HUDEP-2 (cell line): Measurements from ENCODE around the gene PSME1.
A peak's percentile ranks its signal among the peaks of the same experiment; 100 is the strongest.

ENCODE experiments used
- DNase-seq, 76 experiments: peaks; one replicate each; lab custom pipeline; 2025; ENCODE audit not compliant: unreplicated experiment in 76 of 76; lab: John Stamatoyannopoulos, UW

PSME1 gene

DNA sequence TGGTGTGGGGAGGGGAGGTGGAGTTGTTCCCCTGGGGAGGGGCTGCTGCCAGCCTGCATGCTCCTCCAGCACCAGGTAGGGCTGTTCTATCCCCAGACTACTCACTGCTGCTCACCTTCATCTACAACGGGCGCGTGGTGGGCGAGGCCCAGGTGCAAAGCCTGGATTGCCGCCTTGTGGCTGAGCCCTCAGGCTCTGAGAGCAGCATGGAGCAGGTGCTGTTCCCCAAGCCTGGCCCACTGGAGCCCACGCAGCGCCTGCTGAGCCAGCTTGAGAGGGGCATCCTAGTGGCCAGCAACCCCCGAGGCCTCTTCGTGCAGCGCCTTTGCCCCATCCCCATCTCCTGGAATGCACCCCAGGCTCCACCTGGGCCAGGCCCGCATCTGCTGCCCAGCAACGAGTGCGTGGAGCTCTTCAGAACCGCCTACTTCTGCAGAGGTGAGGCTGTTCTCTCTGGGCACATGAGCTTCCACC is 28.6 kb downstream of the PSME1 start:
- DNase-seq: no peak

DNA sequence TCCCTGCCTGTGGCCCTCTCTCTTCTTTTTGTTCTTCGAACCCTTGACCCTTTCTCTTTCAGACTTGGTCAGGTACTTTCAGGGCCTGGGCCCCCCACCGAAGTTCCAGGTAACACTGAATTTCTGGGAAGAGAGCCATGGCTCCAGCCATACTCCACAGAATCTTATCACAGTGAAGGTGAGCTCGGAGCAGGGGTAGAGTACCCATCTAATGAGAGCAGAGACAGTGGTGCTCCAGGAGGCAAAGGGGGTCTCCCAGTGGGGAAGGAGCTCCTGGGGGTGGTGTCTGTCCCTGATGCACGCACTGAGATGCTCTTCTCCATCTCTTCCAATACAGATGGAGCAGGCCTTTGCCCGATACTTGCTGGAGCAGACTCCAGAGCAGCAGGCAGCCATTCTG is 29.8 kb downstream of the PSME1 start:
- DNase-seq: no peak

DNA sequence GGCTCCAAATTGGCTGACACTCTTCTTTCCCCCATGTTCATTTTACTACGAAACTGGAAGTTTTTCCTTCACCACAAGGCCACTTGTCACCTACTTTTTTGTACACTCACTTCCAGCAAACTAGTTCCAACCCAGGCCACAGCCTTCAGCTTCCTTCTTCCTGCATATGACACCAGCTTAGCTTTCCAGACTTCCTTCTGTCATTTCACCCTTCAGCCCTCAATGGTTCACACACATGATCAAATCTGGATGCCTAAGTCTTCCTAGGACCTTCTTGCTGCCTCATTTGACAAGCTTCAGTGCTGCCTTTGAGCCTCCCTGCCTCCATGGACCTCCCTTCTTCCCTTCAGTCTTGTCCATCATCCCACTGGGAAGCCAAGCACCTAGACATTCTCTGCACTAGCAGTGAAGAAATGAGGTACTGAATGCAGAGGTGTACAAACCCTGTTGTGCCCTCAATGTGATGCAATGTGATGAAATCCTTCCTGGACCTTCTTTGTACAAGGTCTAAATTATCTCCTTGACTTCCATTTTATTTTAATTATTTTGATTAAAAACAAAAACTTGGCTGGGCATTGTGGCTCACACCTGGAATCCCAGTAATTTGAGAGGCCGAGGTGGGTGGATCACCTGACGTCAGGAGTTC is 31.6 kb downstream of the PSME1 start:
- DNase-seq: no peak

DNA sequence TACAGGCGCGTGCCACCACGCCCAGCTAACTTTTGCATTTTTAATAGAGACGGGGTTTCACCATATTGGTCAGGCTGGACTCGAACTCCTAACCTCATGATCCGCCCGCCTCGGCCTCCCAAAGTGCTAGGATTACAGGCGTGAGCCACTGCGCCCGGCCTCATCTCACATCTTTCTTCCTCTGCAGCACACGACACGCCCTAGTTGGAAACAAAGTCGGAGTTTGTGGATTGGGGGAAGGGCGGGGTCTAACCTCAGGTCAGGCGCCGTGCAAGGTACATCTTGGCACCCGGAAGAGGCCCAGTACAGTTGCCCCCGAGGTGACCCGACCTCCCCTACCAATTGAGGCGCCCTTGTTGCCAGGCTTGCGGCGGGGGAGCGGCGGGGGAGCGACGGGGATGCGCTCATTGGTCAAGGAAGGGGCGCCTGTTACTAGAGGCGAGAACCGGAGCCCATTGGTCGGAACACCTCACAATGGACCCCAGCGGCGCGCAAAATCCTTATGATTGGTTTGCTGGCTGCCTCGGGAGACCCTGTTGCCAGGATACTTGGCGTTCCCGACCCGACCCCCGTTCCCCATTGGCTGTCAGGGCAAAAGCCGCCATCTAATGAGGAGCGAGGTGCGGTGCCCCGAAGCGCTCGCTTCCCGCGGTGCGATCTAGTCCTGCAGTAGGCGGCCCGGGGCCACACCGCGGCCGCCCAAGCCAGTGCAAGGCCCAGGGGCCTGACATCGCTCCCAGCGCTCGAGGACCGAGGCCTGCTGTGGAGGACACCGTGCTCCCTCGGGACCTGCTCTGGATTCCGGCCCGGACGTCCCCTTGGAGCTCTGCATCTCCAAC is 35.6 kb downstream of the PSME1 start, which contains the start of gene REC8:
Gene REC8, plus strand, starts transcription at position 659 of the 839 bp plus-strand sequence. CDS start 473 bp downstream, outside the sequence.
- DNase-seq: peak in 59 of 76 experiments; percentile 15 to 96 (median 68)

DNA sequence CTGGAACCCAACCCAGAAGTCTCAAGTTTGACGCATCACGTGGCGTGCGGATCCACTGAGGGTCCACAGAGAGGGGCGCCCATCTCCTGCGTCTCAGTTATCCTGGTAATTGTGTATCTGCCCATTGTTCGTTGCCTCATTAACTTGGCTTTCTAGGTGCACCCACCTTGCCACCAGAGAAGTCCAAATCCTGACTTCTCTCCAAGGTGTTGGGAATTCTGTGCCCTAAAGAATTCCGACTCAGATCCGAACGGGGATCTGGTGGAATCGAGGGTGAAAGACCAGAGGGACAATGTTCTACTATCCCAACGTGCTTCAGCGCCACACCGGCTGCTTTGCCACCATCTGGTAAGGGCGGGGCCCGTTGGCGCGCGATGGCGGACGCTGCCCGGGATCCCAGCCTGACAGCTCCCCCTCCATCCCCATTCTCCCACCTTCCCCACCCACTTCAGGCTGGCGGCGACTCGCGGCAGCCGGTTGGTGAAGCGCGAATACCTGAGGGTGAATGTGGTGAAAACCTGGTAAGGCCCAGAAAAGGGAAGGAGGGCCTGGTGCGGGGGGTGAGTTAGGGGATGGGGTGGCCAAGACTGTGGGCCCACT is 36.4 kb downstream of the PSME1 start:
- DNase-seq: no peak

DNA sequence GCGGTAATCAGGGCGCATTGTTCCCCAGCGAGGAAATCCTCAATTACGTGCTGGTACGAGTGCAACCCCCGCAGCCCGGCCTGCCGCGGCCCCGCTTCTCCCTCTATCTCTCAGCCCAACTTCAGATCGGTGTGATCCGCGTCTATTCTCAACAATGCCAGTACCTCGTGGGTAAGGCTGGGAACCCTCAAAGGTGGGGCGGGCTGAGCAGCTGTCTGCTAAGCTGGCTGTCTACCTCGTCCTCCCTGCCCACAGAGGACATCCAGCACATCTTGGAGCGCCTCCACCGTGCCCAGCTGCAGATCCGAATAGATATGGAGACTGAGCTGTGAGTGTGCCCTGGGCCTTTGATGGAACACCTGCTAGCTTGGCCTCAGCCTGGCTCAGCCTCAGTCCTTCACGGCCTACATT is 36.9 kb downstream of the PSME1 start:
- no peak for DNase-seq

DNA sequence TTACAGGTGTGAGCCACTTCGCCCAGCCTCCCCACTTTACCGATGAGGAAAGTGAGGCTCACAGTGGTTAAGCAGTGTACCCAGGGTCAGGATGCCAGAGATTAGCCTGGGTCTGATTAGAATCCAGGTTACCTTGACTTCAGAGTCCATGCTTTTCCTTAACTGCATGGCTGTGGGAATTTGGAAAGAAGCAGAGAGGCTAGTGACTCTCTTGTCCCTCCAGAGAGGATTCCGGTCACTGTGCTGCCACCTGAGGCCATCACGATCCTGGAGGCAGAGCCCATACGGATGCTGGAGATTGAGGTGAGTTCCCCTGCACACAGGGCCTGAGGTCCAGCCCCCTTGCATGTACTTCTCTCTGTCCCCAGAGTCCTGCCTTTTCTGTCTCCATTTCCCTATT is 40.6 kb downstream of the PSME1 start:
- DNase-seq: no peak

DNA sequence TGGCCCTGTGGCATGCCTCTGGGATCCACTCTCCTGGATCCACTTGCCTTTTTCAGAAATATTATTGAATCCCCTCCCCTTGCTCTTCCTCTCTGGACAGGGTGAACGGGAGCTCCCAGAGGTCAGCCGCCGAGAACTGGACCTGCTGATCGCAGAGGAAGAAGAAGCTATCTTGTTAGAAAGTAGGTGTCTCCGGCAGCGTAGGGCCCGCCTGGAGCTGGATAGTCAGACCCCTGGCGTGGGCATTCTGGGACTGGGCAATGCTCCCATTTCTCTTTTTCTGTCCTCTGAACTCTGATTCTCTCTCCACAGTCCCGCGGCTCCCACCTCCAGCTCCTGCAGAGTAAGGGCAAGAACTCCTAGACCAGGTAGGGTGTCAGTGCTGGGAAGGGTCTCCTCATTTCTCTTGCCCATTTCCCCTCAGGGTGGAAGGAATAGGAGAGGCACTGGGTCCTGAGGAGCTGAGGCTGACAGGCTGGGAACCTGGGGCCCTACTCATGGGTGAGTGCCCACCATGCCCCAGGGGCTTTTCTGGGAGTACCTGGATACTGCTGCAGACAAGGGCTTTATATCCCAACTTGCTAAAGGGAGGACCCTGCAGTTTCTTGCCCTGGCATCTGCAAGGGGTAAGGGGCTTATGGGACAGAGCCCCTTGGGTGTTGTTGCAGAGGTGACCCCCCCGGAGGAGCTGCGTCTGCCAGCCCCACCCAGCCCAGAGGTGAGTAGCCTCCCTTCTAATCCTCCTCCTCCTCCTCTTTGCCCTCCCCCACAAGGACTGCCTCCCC is 41.2 kb downstream of the PSME1 start:
- DNase-seq: no peak

DNA sequence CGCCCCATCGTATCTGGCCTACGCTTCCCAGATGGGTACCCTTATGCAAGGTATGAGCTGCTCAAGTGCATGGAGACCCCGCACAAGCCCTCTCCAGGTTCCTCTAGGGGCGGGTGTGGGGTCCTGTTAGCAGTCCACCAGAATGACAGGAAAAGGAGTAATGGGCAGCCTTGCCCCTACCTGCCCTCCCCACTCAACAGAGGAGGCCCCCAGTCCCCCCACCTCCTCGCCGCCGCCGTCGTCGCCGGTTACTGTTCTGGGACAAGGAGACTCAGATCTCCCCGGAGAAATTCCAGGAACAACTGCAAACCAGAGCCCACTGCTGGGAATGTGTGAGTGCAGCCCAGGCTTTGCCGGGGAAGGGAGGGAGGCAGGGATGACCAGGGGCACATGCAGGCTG is 41.9 kb downstream of the PSME1 start:
- no peak for DNase-seq

DNA sequence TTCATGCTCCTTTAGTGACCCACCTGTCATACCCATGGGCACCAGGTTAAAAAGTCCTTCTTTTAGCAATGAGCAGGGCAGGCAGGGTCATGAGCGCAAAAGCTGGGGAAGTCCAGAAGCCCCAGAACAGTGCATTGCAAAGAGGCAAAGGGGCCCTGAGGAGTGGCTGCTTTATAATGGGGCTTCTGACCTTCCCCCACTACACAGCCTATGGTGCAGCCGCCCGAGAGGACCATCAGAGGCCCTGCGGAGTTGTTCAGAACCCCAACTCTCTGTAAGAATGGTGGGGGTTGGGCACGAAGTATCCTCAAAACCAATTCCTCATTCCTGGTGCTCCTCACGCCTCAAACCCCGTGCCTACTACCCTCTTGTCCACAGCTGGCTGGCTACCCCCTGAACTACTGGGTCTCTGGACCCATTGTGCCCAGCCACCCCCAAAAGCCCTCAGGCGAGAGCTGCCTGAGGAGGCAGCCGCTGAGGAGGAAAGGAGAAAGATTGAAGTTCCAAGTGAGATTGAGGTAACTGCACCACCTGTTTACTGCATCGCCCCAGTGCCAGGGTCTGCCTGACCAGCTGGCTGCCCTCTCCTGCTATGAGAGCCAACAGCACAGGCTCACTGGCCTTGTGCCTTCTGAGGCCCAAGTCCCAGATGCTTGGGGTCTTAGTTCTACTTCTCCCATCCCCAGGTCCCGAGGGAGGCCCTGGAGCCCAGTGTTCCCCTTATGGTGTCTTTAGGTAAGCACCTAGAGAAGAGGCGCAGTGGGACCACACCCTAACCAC is 42.6 kb downstream of the PSME1 start:
- DNase-seq: no peak

DNA sequence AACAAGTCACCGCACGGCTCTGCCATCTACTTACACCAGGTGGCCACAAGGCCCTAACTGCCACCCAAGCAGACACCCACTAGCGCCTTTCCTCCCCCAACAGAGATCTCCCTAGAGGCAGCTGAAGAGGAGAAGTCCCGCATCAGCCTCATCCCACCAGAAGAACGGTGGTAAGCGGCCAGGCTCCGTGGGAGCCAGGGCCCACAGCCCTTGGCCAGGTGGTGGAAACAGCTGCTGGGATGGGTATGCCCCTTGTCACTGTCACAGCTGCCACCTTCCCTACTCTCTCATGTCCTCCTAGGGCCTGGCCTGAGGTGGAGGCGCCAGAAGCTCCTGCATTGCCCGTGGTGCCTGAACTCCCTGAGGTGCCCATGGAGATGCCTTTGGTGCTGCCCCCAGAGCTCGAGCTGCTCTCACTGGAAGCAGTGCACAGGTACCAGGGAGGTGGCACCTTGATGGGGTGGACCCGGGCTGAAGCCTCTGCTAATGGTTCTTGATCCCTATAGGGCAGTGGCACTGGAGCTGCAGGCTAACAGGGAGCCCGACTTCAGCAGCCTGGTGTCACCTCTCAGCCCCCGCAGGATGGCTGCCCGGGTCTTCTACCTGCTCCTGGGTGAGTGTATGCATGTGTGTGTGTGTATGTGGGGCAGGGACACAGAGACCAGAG is 43.4 kb downstream of the PSME1 start:
- no peak for DNase-seq

DNA sequence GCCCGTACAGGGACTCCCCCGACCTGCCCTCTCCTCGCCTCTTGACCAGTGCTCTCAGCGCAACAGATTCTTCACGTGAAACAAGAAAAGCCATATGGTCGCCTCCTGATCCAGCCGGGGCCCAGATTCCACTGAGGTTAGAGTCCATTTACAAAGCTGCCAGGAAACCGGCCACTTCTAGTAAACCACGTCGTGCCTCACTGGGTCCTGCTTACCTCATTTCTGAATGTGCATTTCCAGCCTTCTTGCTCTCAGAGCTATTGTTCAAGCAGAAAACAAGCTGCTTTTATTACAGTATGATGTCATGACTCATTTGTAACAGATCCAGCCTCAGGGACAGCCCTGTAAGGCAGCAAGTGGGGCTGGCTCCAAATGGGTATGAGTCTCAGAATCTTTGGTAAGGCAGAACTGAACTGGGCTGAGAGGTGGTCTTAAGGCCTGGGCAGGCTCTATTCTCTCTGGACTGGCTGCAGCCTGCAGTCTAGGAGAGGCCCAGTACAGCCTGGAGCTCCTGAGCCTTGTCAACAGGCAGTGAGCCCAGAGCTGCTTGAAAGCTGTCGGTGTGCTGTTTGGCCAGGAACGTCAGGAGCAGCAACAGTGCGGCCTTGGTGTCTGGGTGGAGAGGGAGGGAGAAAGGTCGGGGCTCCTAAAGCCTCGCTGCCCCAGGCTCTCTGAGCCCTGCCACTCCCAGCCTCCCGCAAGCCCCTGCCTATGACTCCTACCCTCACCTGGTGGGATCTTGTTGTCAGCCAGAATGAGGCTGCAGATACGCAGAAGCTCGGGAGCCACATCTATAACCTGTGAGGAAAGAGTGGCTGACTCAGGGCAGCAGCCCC is 44.2 kb downstream of the PSME1 start:
- DNase-seq: no peak

DNA sequence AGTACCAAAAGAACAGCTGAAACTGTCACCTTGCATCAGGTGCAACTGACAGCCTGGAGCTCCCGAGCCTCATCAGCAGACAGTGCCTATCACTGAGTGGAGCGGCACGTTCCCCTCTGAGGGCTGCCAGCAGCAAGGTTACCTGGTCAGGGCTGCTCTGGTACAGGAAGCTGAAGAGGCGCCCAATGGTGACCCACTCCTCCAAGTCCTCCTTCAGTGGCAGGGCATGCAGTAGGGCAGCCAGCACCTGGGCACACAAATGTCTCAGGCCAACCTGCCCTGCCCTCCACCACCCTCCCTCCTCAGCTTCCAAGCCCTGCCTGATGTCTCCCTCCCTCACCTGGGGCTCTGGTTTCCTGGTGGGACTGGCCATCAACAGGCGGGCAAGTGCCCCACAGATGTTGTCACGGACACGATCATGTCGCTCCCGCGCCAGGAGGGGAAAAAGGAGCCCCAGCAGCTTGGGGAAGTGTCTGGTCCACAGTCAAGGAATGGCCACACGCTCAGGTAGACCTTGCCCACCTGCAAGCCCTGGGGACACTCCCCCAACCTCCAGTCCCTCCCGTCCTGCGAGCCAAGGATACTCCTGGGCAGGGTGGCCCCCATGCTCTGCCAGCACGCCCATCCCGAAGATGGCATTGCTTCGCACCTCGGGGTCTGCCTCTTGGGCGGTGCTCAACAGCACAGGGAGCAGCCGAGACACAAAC is 45.5 kb downstream of the PSME1 start:
- DNase-seq: no peak

DNA sequence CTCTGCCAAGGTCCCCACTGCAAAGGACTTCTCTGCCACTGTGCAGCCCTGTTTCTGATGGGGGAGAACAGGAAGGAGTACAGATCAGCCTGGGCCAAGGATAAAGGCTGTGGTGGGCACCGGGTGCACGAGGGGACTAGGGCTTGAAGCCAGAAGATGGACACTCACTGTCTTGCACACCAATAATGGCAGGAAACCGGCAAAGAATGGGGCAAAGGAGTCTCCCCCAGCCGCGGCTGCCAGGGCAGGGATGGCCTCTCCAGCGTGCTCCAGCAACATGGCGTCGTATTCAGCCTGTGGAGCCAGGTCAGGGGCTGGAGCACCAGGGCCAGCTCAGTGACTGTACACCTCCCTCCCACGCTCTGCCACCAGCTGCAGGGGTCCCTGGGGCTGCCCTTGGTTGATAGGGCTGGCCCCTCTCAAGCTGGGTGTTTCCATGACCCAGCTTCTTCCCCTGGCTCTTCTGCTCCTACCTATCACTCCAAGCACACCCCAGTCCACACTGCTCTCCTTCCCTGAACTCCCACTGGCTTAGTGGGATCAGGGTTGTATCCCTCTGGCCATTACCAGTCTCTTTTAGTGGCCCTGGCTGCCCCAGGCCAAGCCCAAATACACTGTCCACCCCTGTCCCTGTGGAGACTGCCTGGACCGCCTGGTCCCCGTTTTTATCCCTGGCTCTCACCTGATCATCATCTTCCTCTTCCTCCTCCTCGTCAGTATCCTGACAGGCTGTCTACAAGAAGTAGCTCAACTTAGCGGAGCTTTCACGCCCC is 46.3 kb downstream of the PSME1 start:
- DNase-seq: no peak

DNA sequence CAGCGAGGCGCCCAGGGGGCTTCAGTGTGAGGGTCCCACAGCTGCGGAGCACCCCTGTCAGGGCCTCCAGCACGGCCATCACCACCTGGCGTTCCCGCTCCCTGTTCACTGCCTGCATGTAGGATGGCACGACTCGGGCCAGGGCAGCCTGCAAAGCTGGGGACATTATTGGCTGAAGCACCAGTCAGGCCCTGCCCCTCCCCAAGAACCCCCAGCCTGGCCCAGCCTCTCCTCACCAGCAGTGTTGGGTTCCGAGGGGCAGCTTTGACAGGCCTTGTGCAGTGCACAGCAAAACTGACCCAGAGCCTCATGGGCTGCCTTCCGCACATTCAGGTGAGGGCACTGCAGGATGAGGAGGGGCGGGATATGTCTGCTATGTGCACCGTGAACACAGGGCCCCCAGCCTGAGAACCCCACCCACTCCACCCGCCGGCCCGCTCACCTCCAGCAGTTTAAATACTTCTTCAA is 47.1 kb downstream of the PSME1 start:
- DNase-seq: no peak

DNA sequence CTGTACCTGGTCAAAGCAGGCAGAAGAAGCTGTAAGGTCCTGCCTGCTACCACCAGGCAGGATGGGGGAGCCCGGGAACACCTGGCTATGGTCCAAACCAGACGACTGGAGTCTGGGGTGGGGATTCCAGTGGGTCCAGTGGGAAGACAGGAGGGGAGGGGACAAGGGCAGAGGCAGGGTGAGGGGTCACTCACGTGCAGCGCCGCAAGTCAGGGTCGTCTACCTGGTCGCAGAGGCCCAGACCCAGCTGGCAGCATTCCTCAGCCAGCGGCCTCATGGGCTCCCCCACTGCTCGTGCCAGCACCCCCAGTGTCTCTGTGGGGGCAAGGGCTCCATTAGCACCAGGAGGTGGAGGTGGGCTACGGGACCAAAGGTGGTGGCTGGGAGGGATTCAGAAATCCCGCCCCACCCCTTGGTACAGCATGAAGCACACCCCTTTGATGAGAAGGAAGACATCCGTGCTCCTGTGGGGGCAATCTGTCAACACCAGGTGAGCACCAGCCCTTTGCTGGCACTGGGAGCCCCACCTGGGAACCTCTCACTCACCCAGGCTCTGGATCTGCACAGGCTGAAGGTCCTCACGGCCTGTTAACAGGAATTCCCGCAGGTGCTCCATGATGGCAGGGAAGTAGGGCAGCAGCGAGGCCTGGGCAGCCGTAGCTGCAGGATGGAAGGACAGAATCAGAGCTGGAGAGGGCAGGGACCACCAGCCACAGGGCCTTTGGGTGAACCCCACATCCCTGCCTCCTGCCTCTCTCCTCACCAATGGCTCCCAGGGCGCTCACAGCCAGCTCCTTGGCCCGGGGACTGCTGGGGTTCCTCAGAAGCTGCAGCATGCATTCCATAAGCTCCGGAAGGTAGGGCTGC is 48.3 kb downstream of the PSME1 start:
- no peak for DNase-seq
